B cell (primary cell): ENCODE data around the gene ST6GALNAC2. TPM values are rescaled to one million over a fixed set of nuclear protein-coding genes. Genes with fewer than 3 reads are reported as not detected.

ENCODE experiments used
- ATAC-seq: fragments of 200-7000 bp; cut with Tn5 transposase; one replicate; pipeline ENCODE4 v1.10.0; 2021; ENCODE audit warnings: low read depth, mild to moderate bottlenecking, moderate number of reproducible peaks, moderate library complexity
- CTCF ChIA-PET: fragments of 350-600 bp; sonication (Branson Sonifier 250); formaldehyde crosslinking; loops from one replicate; lab custom pipeline; 2021; ENCODE audit warnings: antibody characterized with exemption, inconsistent platforms; lab: Charles Lee
- POLR2A ChIA-PET: fragments of 350-600 bp; sonication (Branson Sonifier 250); formaldehyde crosslinking; loops from one replicate; lab custom pipeline; 2021; ENCODE audit warnings: antibody characterized with exemption; lab: Charles Lee
- DNase-seq: peaks from one replicate; pipeline ENCODE4 v3.0.0; 2013
- H2AFZ ChIP-seq: 2 replicates; pipeline ENCODE4 v1.6.1; 2012; ENCODE audit warnings: mild to moderate bottlenecking, low read depth, low read length; ENCODE audit not compliant: insufficient read depth, poor library complexity, severe bottlenecking
- H3K27ac ChIP-seq, 2 donors: 1 replicate in 1 of 2; 2 replicates in 1 of 2; pipeline ENCODE4 v1.5.1; 2012 to 2013; ENCODE audit warnings: low read length in 2 of 2, mild to moderate bottlenecking in 2 of 2, moderate library complexity in 1 of 2
- H3K27me3 ChIP-seq, 4 experiments: fragments of 200-600 bp in 1 of 4; sonication (generic) in 1 of 4; replicated peaks in 1 of 4; 1 replicate in 2 of 4; 2 replicates in 2 of 4; pipeline versions ENCODE4 v1.6.1 to v1.7.0; 2013 to 2016; ENCODE audit warnings: low read length in 3 of 4, mild to moderate bottlenecking in 2 of 4, mixed read lengths in 1 of 4, moderate library complexity in 1 of 4; ENCODE audit not compliant: insufficient read depth in 4 of 4, control insufficient read depth in 3 of 4; ENCODE audit errors: control extremely low read depth in 1 of 4
- H3K36me3 ChIP-seq, 2 experiments: replicated peaks in 1 of 2; 1 replicate in 1 of 2; 2 replicates in 1 of 2; pipeline versions ENCODE4 v1.6.1 to v1.7.1; 2013; ENCODE audit warnings: low read length in 1 of 2; ENCODE audit not compliant: insufficient read depth in 2 of 2, control insufficient read depth in 1 of 2; ENCODE audit errors: control extremely low read depth in 1 of 2, extremely low read depth in 1 of 2
- H3K4me1 ChIP-seq, 2 donors: fragments of 200-600 bp in 1 of 2; sonication (generic) in 1 of 2; 1 replicate in 1 of 2; 2 replicates in 1 of 2; pipeline versions ENCODE4 v1.5.1 to v1.6.1; 2013 to 2017; ENCODE audit warnings: low read length in 2 of 2; ENCODE audit not compliant: control insufficient read depth in 2 of 2, insufficient read depth in 2 of 2
- H3K4me2 ChIP-seq: replicated peaks from 2 replicates; pipeline ENCODE3; 2012; ENCODE audit warnings: mild to moderate bottlenecking, low read depth, low read length; ENCODE audit not compliant: poor library complexity, severe bottlenecking
- H3K4me3 ChIP-seq, 5 experiments: fragments of 200-600 bp in 1 of 5; sonication (generic) in 1 of 5; 1 replicate in 3 of 5; 2 replicates in 2 of 5; pipeline versions ENCODE4 v1.5.1 to v1.7.0; 2011 to 2016; ENCODE audit warnings: low read length in 4 of 5, mild to moderate bottlenecking in 4 of 5, low read depth in 2 of 5, control low read depth in 1 of 5, moderate library complexity in 1 of 5; ENCODE audit not compliant: insufficient read depth in 1 of 5; ENCODE audit errors: control extremely low read depth in 1 of 5, extremely low read depth in 1 of 5
- H3K79me2 ChIP-seq: fragments of 200-600 bp; sonication (generic); one replicate; pipeline ENCODE4 v1.6.0; 2016; ENCODE audit warnings: low read length; ENCODE audit not compliant: control insufficient read depth, insufficient read depth
- H3K9ac ChIP-seq: fragments of 200-600 bp; sonication (generic); 2 replicates; pipeline ENCODE4 v1.6.1; 2017; ENCODE audit warnings: mild to moderate bottlenecking, low read length, moderate library complexity
- H3K9me3 ChIP-seq, 3 donors: one replicate each; pipeline versions ENCODE4 v1.6.1 to v1.7.1; 2013; ENCODE audit warnings: low read length in 2 of 3; ENCODE audit not compliant: control insufficient read depth in 2 of 3, insufficient read depth in 1 of 3; ENCODE audit errors: control extremely low read depth in 1 of 3
- H4K20me1 ChIP-seq: 2 replicates; pipeline ENCODE4 v1.6.0; 2012; ENCODE audit warnings: mild to moderate bottlenecking, low read length; ENCODE audit not compliant: insufficient read depth, control insufficient read depth, poor library complexity, severe bottlenecking
- H3K27ac Mint-ChIP-seq: one replicate; pipeline ENCODE4 v1.8.0; 2021; ENCODE audit warnings: mixed read lengths
- H3K27me3 Mint-ChIP-seq: one replicate; pipeline ENCODE4 v1.8.0; 2021; ENCODE audit warnings: mixed read lengths
- H3K4me1 Mint-ChIP-seq: one replicate; pipeline ENCODE4 v1.8.0; 2021; ENCODE audit warnings: mixed read lengths
- H3K4me3 Mint-ChIP-seq: one replicate; pipeline ENCODE4 v1.8.0; 2021; ENCODE audit warnings: mixed read lengths
- H3K9me3 Mint-ChIP-seq: one replicate; pipeline ENCODE4 v1.8.0; 2022; ENCODE audit warnings: mixed read lengths; ENCODE audit not compliant: insufficient read depth
- EZH2 ChIP-seq: IDR thresholded peaks from 2 replicates; pipeline ENCODE4 v1.6.1; 2012; ENCODE audit warnings: borderline replicate concordance, low read depth, mild to moderate bottlenecking, moderate library complexity, low read length; ENCODE audit not compliant: insufficient read depth, poor library complexity, severe bottlenecking
- WGBS: methylation state at CpG from one replicate; pipeline ENCODE4 v1.1.5; 2013; ENCODE audit warnings: missing lambda C conversion rate; ENCODE audit not compliant: insufficient coverage; 5-methylcytosine and 5-hydroxymethylcytosine counted together
- intact Hi-C: fragments of 100-400 bp; cut with micrococcal nuclease; formaldehyde crosslinking; loops from one replicate; pipeline ENCODE4 v1.10.0; 2022
- polyA plus RNA-seq: library from polyadenylated mRNA; depleted of rRNA; stranded (reverse); fragments of >200 nt; gene quantifications from 2 replicates; pipeline ENCODE4 v1.2.3, GENCODE V29; 2012
- total RNA-seq, 2 donors: library from RNA; stranded (reverse); fragments of 120-200 nt in 1 of 2; gene quantifications; 1 replicate in 1 of 2; 2 replicates in 1 of 2; pipeline versions ENCODE4 v1.2.3 to v1.2.4, GENCODE V29; 2013 to 2022
- TF ChIP-seq, protein P1 (sequence below): fragments of 200-600 bp; IDR thresholded peaks from one replicate; pipeline ENCODE4 v1.8.0; 2022; ENCODE audit warnings: antibody characterized with exemption, mild to moderate bottlenecking

ST6GALNAC2 gene
- total and polyA plus RNA-seq, 2 donors (not counting 1 experiment from before 2014, with no cell fraction given): 0.58 to 2.7 TPM

DNA sequence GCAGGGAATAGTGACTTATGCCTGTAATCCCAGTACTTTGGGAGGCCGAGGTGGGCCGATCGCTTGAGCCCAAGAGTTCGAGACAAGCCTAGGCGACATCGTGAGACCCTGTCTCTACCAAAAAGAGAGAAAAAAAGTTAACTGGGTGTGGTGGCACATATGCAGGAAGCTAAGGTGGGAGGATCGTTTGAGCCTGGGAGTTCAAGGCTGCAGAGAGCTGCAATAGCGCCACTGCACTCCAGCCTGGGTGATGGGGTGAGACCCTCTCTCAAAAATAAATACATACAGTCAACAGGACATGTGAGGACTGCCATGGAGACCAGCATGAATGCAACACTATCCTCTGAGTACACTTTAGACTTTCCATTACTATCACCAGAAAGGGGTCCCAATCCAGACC lies 15.4 kb upstream of the ST6GALNAC2 start:
- no peak overlapping the region for H3K4me3 ChIP-seq
- CTCF ChIA-PET: interaction anchor here (4.5 kb wide), 1 partner anchor 23 kb away, joined by 20 read pairs; no protein-coding TSS in a partner anchor
- no peaks in the 10 kb centered on the region for H3K9me3 ChIP-seq
- no peak overlapping the region for H3K9ac ChIP-seq
- H3K27ac ChIP-seq: no peak overlapping the region
- peaks cover 0 to 12% (median 1%) of the 10 kb centered on the region in 4 experiments for H3K27me3 ChIP-seq
- WGBS: 97% methylated on average over 6 of the region's 8 CpGs
- H4K20me1 ChIP-seq: no peaks in the 10 kb centered on the region
- peaks cover 42% of the 10 kb centered on the region for H3K27me3 Mint-ChIP-seq
- H3K4me3 Mint-ChIP-seq: no peak overlapping the region
- no peak overlapping the region for H2AFZ ChIP-seq
- H3K9me3 Mint-ChIP-seq: no peaks in the 10 kb centered on the region
- POLR2A ChIA-PET: no interaction called here
- H3K36me3 ChIP-seq: no peaks in the 10 kb centered on the region
- no peak overlapping the region for H3K27ac Mint-ChIP-seq
- ATAC-seq (no peak), DNase-seq (no peak)
- TF ChIP-seq, protein P1, sequence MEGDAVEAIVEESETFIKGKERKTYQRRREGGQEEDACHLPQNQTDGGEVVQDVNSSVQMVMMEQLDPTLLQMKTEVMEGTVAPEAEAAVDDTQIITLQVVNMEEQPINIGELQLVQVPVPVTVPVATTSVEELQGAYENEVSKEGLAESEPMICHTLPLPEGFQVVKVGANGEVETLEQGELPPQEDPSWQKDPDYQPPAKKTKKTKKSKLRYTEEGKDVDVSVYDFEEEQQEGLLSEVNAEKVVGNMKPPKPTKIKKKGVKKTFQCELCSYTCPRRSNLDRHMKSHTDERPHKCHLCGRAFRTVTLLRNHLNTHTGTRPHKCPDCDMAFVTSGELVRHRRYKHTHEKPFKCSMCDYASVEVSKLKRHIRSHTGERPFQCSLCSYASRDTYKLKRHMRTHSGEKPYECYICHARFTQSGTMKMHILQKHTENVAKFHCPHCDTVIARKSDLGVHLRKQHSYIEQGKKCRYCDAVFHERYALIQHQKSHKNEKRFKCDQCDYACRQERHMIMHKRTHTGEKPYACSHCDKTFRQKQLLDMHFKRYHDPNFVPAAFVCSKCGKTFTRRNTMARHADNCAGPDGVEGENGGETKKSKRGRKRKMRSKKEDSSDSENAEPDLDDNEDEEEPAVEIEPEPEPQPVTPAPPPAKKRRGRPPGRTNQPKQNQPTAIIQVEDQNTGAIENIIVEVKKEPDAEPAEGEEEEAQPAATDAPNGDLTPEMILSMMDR: no peak
- TF ChIP-seq EZH2: no peak
- no peak overlapping the region for H3K4me2 ChIP-seq
- H3K4me1 ChIP-seq: no peaks in the 10 kb centered on the region
- intact Hi-C loops: no loop called here
- H3K4me1 Mint-ChIP-seq: no peaks in the 10 kb centered on the region
- H3K79me2 ChIP-seq: no peaks in the 10 kb centered on the region

GRCh38 chr17:76599694-76600460 lies 14.2 kb upstream of the ST6GALNAC2 start:
- H3K9ac ChIP-seq: no peak overlapping the region
- TF ChIP-seq, protein P1: no peak
- no peak for TF ChIP-seq EZH2
- intact Hi-C loops: no loop called here
- CTCF ChIA-PET: interaction anchor here (4.5 kb wide), 1 partner anchor 24 kb away, joined by 20 read pairs; no protein-coding TSS in a partner anchor
- H3K4me3 ChIP-seq: no peak overlapping the region
- no peaks in the 10 kb centered on the region for H4K20me1 ChIP-seq
- no peaks in the 10 kb centered on the region for H3K79me2 ChIP-seq
- WGBS: 97% methylated on average over 9 of the region's 17 CpGs
- H3K36me3 ChIP-seq: no peaks in the 10 kb centered on the region
- ATAC-seq (no peak), DNase-seq (no peak)
- no peaks in the 10 kb centered on the region for H3K9me3 ChIP-seq
- no peak overlapping the region for H3K27ac Mint-ChIP-seq
- H3K4me1 Mint-ChIP-seq: no peaks in the 10 kb centered on the region
- H3K27me3 Mint-ChIP-seq: peaks cover 40% of the 10 kb centered on the region
- POLR2A ChIA-PET: interaction anchor here (0.6 kb wide), 1 partner anchor 59 kb away, joined by 3 read pairs; no protein-coding TSS in a partner anchor
- peaks cover 0 to 3% (median 1%) of the 10 kb centered on the region in 4 experiments for H3K27me3 ChIP-seq
- H3K4me1 ChIP-seq: no peaks in the 10 kb centered on the region
- H3K4me3 Mint-ChIP-seq: no peak overlapping the region
- H3K4me2 ChIP-seq: no peak overlapping the region
- no peaks in the 10 kb centered on the region for H3K9me3 Mint-ChIP-seq
- H3K27ac ChIP-seq: no peak overlapping the region
- no peak overlapping the region for H2AFZ ChIP-seq
